Ovary (tissue), 3 donors: Measurements from ENCODE around the gene CHKB.

Experiments
- POLR2A ChIP-seq: fragments of 450-650 bp; IDR thresholded peaks from one replicate; pipeline ENCODE4 v1.6.1; 2017; ENCODE audit warnings: antibody characterized with exemption, mild to moderate bottlenecking, moderate library complexity
- TF ChIP-seq, protein P1 (sequence below), 3 donors: fragments of 450-650 bp in 2 of 3; fragments of 200-600 bp in 1 of 3; IDR thresholded peaks; one replicate each; pipeline versions ENCODE4 v1.5.1 to v1.8.0; 2016 to 2022; ENCODE audit warnings: antibody characterized with exemption in 3 of 3, mild to moderate bottlenecking in 1 of 3
- donor health status: DM: no; HTN: no; CAD: no.

GRCh38 chr22:50569896-50570535 is 12.6 kb downstream of the CHKB start:
- TF ChIP-seq, protein P1, sequence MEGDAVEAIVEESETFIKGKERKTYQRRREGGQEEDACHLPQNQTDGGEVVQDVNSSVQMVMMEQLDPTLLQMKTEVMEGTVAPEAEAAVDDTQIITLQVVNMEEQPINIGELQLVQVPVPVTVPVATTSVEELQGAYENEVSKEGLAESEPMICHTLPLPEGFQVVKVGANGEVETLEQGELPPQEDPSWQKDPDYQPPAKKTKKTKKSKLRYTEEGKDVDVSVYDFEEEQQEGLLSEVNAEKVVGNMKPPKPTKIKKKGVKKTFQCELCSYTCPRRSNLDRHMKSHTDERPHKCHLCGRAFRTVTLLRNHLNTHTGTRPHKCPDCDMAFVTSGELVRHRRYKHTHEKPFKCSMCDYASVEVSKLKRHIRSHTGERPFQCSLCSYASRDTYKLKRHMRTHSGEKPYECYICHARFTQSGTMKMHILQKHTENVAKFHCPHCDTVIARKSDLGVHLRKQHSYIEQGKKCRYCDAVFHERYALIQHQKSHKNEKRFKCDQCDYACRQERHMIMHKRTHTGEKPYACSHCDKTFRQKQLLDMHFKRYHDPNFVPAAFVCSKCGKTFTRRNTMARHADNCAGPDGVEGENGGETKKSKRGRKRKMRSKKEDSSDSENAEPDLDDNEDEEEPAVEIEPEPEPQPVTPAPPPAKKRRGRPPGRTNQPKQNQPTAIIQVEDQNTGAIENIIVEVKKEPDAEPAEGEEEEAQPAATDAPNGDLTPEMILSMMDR (IDR thresholded peaks at IDR 0.05): no peak
- no peak for TF ChIP-seq POLR2A
